A549 treated with CpdA at 1 μM for 4 hours (cell line): ENCODE measurements around the gene NAP1L3. TPM values are rescaled to one million over a fixed set of nuclear protein-coding genes. Genes with fewer than 3 reads are reported as not detected.

Experiments
- total RNA-seq: library from RNA; stranded (reverse); fragments of 200-300 nt; extraction: Qiagen RNA extraction; gene quantifications from 5 replicates; pipeline ENCODE4 v1.2.3, GENCODE V29; 2022; ENCODE audit warnings: low read depth

NAP1L3 gene, protein sequence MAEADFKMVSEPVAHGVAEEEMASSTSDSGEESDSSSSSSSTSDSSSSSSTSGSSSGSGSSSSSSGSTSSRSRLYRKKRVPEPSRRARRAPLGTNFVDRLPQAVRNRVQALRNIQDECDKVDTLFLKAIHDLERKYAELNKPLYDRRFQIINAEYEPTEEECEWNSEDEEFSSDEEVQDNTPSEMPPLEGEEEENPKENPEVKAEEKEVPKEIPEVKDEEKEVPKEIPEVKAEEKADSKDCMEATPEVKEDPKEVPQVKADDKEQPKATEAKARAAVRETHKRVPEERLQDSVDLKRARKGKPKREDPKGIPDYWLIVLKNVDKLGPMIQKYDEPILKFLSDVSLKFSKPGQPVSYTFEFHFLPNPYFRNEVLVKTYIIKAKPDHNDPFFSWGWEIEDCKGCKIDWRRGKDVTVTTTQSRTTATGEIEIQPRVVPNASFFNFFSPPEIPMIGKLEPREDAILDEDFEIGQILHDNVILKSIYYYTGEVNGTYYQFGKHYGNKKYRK
- total RNA-seq = 0.21 to 0.43 TPM (median 0.26 TPM) in 5 replicates

DNA sequence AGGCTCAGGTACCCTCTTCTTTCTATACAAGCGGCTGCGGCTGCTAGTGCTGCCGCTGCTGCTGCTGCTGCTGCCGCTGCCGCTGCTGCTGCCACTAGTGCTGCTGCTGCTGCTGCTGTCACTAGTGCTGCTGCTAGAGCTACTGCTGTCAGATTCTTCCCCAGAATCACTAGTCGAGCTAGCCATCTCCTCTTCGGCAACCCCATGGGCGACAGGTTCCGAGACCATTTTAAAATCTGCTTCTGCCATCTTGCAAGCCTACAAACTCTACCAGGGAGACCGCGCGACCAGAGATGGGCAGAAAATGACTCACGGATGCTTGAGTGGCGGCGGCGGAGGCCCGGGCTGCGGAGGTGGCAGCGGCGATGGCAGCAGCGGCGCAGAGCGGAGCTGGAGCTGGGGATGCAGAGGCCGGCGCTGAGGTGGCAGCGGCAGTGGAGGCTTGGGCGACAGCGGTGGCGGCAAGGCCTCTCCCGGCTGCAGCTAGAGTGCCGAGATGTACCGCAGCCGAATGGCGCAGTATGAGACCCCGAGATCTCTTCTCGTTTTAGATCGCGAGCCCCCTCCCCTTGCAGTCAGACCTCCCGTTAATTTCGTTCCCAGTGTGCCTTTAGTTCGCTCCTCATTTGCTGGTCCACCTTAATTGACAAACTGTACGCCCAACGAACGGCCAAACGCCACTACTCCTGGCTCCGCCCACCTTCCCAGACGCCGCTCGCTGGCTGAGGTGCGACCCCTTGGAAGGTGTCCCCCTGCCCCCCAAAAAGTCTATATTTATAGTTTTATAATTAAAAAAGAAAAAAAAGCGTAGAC is at the start of gene NAP1L3:
NAP1L3 (minus strand) TSS at position 523 of the 813 bp plus-strand sequence; CDS start at position 249, 274 bp downstream.

GRCh38 chrX:93673869-93674271 is 492 bp upstream of the NAP1L3 start, which contains the start of gene FAM133A:
TSS of gene FAM133A (plus strand) at chrX:93674206. CDS start at chrX:93709420, 35,214 bp downstream.

Other genes starting within 250 kb of the NAP1L3 start
- gene FAM133A, start 628 bp upstream of the NAP1L3 start, total RNA-seq = 0.63 to 0.86 TPM (median 0.85 TPM) in 5 replicates